ENCODE data around the gene LY6G6F.
A peak's percentile ranks its signal among the peaks of the same experiment; 100 is the strongest.
"Not testable (repeated sequence)": the region's sequence is repeated elsewhere in the genome, so short reads cannot be mapped to it uniquely, and the experiment has no call there.

The LY6G6F gene

GRCh38 chr6:31702819-31703716, 3.6 kb upstream of the LY6G6F start, which contains the start of gene ABHD16A:
Gene ABHD16A, minus strand, starts transcription at chr6:31703324. Its CDS starts 43 bp downstream, at chr6:31703281.
- peak within 1 kb of the TSS; percentile 96 for H3K4me3 Mint-ChIP-seq
- CTCF ChIA-PET: interaction anchor here (1.4 to 1.7 kb wide), 2 partner anchors 24 to 67 kb away, joined by 5 read pairs; no protein-coding TSS in a partner anchor
- H3K27ac Mint-ChIP-seq: peak within 1 kb of the TSS; percentile 98
- DNase-seq: peak; percentile 99
- H3K9me3 Mint-ChIP-seq: no peaks in the 10 kb centered on the region
- peaks cover 36% of the 10 kb centered on the region for H3K4me1 Mint-ChIP-seq
- H3K36me3 Mint-ChIP-seq: peaks cover 17% of the 10 kb centered on the region
- peaks cover 19% of the 10 kb centered on the region for H3K27me3 Mint-ChIP-seq

DNA sequence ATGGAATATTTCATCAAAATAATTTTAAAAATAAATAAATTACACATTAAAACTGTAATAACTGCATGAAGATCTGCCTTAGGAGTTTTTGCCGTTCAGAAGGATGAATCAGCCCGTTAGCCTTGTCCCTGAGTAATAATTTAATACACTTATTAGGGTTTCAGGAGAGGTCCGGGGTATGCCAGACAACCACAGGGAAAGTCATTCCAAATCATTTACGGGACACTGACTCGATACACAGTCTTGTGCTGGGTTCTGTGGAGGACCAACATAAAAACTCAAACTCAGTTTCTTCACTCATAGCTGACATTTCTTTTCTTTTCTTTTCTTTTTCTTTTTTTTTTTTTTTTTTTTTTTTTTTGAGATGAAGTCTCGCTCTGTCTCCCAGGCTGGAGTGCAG, 735 bp upstream of the LY6G6F start:
- Mint-ChIP-seq H3K9me3 (no peaks in the 10 kb centered on the region), H3K27ac (no peak overlapping the region), H3K27me3 (peaks cover 29% of the 10 kb centered on the region), H3K4me3 (no peak overlapping the region), H3K36me3 (peaks cover 7% of the 10 kb centered on the region), H3K4me1 (peaks cover 29% of the 10 kb centered on the region)
- CTCF ChIA-PET: interaction anchor here (0.7 kb wide), 1 partner anchor 28 kb away, joined by 4 read pairs; no protein-coding TSS in a partner anchor
- DNase-seq: no peak

GRCh38 chr6:31707701-31708100, 1.0 kb downstream of the LY6G6F start:
- H3K27ac Mint-ChIP-seq: no peak overlapping the region
- no peak overlapping the region for H3K4me3 Mint-ChIP-seq
- no peaks in the 10 kb centered on the region for H3K9me3 Mint-ChIP-seq
- CTCF ChIA-PET: no interaction called here
- peaks cover 45% of the 10 kb centered on the region for H3K27me3 Mint-ChIP-seq
- H3K4me1 Mint-ChIP-seq: peaks cover 29% of the 10 kb centered on the region
- H3K36me3 Mint-ChIP-seq: no peaks in the 10 kb centered on the region
- no peak for DNase-seq

- CTCF ChIA-PET: no interaction called here
- peaks cover 50% of the 10 kb centered on the region for H3K27me3 Mint-ChIP-seq
These were observed 1.6 kb downstream of the LY6G6F start for GRCh38 chr6:31708224-31708623.

GRCh38 chr6:31709157-31709556, 2.5 kb downstream of the LY6G6F start:
- H3K4me3 Mint-ChIP-seq, H3K36me3 Mint-ChIP-seq, H3K9me3 Mint-ChIP-seq, DNase-seq, H3K27ac Mint-ChIP-seq, CTCF ChIA-PET: not testable (repeated sequence)
- Mint-ChIP-seq H3K27me3 (peaks cover 59% of the 10 kb centered on the region), H3K4me1 (peaks cover 24% of the 10 kb centered on the region)

More at GRCh38 chr6:31708224-31708623, 1.6 kb downstream of the LY6G6F start:
- no peak overlapping the region for H3K4me3 Mint-ChIP-seq
- H3K4me1 Mint-ChIP-seq: peaks cover 29% of the 10 kb centered on the region
- H3K36me3 Mint-ChIP-seq: no peaks in the 10 kb centered on the region
- no peak for DNase-seq
- H3K9me3 Mint-ChIP-seq: no peaks in the 10 kb centered on the region
- H3K27ac Mint-ChIP-seq: no peak overlapping the region

- H3K27ac Mint-ChIP-seq: no peak overlapping the region
- no peaks in the 10 kb centered on the region for H3K9me3 Mint-ChIP-seq
- H3K4me1 Mint-ChIP-seq: peaks cover 27% of the 10 kb centered on the region
- no peaks in the 10 kb centered on the region for H3K36me3 Mint-ChIP-seq
- CTCF ChIA-PET: interaction anchor here (1.4 to 1.8 kb wide), 2 partner anchors 19 to 81 kb away, joined by 4 to 5 read pairs; no protein-coding TSS in a partner anchor
- no peak for DNase-seq
- H3K4me3 Mint-ChIP-seq: no peak overlapping the region
- peaks cover 67% of the 10 kb centered on the region for H3K27me3 Mint-ChIP-seq
These were observed 4.0 kb downstream of the LY6G6F start for GRCh38 chr6:31710523-31711219.

GRCh38 chr6:31711233-31711632, 4.6 kb downstream of the LY6G6F start:
- no peak overlapping the region for H3K4me3 Mint-ChIP-seq
- peaks cover 27% of the 10 kb centered on the region for H3K4me1 Mint-ChIP-seq
- H3K27ac Mint-ChIP-seq: peak overlapping the region; percentile 58
- no peaks in the 10 kb centered on the region for H3K9me3 Mint-ChIP-seq
- CTCF ChIA-PET: interaction anchor here (1.4 to 1.8 kb wide), 2 partner anchors 19 to 80 kb away, joined by 4 to 5 read pairs; no protein-coding TSS in a partner anchor
- no peaks in the 10 kb centered on the region for H3K36me3 Mint-ChIP-seq
- peaks cover 66% of the 10 kb centered on the region for H3K27me3 Mint-ChIP-seq
- DNase-seq: no peak

DNA sequence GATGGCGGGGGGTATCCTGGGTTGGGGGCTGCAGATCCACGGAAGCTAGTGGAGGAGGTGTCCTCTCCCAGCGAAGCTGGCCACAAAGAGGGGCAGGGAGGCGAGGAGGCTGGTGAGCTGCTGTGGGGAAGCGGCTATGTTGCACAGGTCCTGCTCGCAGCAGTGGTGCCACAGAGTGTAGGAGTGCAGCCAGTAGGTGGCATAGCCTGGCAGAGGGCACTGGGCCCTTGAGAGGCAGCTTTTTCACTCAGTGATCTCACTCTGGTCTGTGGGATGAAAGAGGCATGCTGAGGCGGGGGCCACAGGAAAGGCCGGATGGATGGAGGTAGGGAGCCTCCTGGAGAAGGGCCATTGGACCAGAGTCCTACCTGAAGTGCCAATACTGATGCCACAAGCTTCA, 5.6 kb downstream of the LY6G6F start:
- Mint-ChIP-seq H3K4me3 (no peak overlapping the region), H3K4me1 (peaks cover 27% of the 10 kb centered on the region), H3K27ac (peak overlapping the region; percentile 75), H3K36me3 (no peaks in the 10 kb centered on the region), H3K9me3 (no peaks in the 10 kb centered on the region), H3K27me3 (peaks cover 57% of the 10 kb centered on the region)
- DNase-seq: peak; percentile 45
- CTCF ChIA-PET: interaction anchor here (1.4 kb wide), 1 partner anchor 79 kb away, joined by 5 read pairs; no protein-coding TSS in a partner anchor

- H3K4me3 Mint-ChIP-seq: no peak overlapping the region
- H3K27ac Mint-ChIP-seq: no peak overlapping the region
- CTCF ChIA-PET: no interaction called here
- H3K9me3 Mint-ChIP-seq: no peaks in the 10 kb centered on the region
- H3K36me3 Mint-ChIP-seq: no peaks in the 10 kb centered on the region
- H3K4me1 Mint-ChIP-seq: peaks cover 27% of the 10 kb centered on the region
- no peak for DNase-seq
- peaks cover 56% of the 10 kb centered on the region for H3K27me3 Mint-ChIP-seq
These were observed 6.8 kb downstream of the LY6G6F start for GRCh38 chr6:31713465-31713864.

DNA sequence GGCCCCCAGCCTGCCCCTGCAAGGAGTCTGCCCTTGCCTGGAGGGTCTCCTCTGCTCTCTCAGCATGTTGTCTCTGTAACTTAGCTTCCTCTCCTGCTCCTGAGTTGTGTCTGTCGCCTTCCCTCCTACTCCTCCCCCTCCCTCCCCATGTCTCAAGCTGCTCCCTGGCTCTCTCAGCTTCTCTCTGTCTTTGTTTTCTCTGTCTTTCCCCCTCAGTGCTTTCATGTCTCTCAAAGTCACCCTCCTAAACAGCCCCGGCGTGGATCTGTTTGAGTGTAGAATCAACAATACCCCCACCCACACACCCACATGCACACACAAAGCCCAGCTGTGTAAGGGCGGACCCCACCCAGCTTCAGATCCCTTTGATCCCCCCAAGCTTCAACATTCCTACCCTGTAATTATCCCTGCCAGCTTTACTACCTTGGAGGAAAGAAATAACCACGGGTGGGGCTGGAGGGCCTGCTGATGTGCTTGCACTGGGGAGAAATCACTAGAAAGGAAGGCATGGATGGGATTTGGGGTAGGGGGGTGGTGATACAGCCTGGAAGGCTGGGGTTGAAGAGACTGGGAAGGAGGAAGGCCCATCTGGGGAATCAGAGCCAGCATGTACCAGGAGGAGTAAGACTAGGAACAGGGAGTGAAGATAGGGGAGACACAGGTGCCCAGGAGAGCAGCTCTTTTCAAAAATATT, 7.5 kb downstream of the LY6G6F start:
- no peak for DNase-seq
- peaks cover 56% of the 10 kb centered on the region for H3K27me3 Mint-ChIP-seq
- H3K4me3 Mint-ChIP-seq: no peak overlapping the region
- H3K27ac Mint-ChIP-seq: no peak overlapping the region
- peaks cover 27% of the 10 kb centered on the region for H3K4me1 Mint-ChIP-seq
- H3K9me3 Mint-ChIP-seq: no peaks in the 10 kb centered on the region
- CTCF ChIA-PET: no interaction called here
- no peaks in the 10 kb centered on the region for H3K36me3 Mint-ChIP-seq

DNA sequence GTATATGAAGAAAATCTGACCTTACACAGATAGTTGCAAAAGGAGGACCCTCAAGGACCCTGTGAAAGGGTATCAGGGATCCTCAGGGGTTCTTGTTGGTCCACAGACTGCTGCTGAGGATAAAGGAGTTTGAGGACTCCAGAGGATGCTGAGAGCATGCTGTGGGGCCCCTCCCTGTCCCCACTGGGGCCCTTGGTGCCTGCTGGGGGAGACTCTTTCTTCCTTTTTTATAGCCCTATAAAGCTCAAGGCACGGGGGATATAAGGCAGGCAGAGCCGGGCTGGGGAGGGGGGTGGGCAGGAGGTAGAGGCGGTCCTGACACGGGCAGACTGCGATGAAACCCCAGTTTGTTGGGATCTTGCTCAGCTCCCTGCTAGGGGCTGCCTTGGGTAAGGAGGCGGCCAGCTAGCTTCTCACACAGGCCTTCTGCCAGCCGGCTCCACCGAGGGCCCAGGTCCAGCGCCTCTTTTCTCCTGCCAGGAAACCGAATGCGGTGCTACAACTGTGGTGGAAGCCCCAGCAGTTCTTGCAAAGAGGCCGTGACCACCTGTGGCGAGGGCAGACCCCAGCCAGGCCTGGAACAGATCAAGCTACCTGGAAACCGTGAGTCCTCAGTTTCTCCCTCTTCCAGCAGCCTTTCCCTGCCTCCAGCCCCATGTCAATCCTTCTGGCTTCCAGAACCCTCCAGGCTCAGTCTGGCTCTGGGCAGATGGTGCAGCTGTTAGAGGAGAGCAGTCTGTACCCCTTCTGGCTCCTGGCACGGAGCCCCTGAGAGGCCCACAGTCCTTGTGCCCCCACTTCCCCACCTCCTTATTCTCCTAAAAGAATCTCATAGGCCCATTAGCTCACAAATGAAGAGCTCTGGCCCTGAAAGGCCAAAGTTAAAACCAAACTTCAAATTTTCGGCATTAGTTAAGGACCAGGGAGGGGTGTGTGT, 8.6 kb downstream of the LY6G6F start, which contains the start of gene LY6G6D:
Gene LY6G6D, plus strand, starts transcription at position 327 of the 937 bp plus-strand sequence. Its CDS starts 8 bp downstream, at position 335.
- Mint-ChIP-seq H3K36me3 (no peaks in the 10 kb centered on the region), H3K4me3 (no peak within 1 kb of the TSS)

GRCh38 chr6:31717499-31718222, 11.0 kb downstream of the LY6G6F start:
- Mint-ChIP-seq H3K4me1 (peaks cover 7% of the 10 kb centered on the region), H3K27me3 (peaks cover 52% of the 10 kb centered on the region)

More for the DNA sequence above, 8.6 kb downstream of the LY6G6F start, which contains the start of gene LY6G6D:
- Mint-ChIP-seq H3K4me1 (peaks cover 26% of the 10 kb centered on the region), H3K9me3 (no peaks in the 10 kb centered on the region), H3K27ac (no peak within 1 kb of the TSS), H3K27me3 (peaks cover 56% of the 10 kb centered on the region)
- CTCF ChIA-PET: no interaction called here
- no peak for DNase-seq

More at GRCh38 chr6:31717499-31718222, 11.0 kb downstream of the LY6G6F start:
- Mint-ChIP-seq H3K4me3 (no peak overlapping the region), H3K9me3 (no peaks in the 10 kb centered on the region), H3K36me3 (no peaks in the 10 kb centered on the region), H3K27ac (peak overlapping the region; percentile 50)
- DNase-seq: no peak
- CTCF ChIA-PET: no interaction called here
